Measurements from ENCODE around the gene SH3GL1. TPM values are rescaled to one million over a fixed set of nuclear protein-coding genes. Genes with fewer than 3 reads are reported as not detected.

Gene SH3GL1
- total and polyA plus RNA-seq, 9 of the 15 experiments (the other 6 are each of a cell fraction or from before 2014, with no cell fraction given): 1.7 to 75.3 (median 25.7) TPM

GRCh38 chr19:4361152-4362046, 38.9 kb downstream of the SH3GL1 start (continued):
- TF ChIP-seq ZNF318 (IDR thresholded peaks at IDR 0.05; ENCODE audit: borderline replicate concordance in 1 of 2, low read depth in 1 of 2): no peak
- TF ChIP-seq RHOXF2B (CRISPR knock-in tag; conservative IDR thresholded peaks at IDR 0.05): no peak
- no peak for TF ChIP-seq SRSF7 (optimal IDR thresholded peaks at IDR 0.05; ENCODE audit: low read depth, low read length)
- no peak for TF ChIP-seq ZNF77 (CRISPR knock-in tag; IDR thresholded peaks at IDR 0.05)
- TF ChIP-seq CEBPB (tag; IDR thresholded peaks at IDR 0.05): no peak
- TF ChIP-seq NUFIP1 (IDR thresholded peaks at IDR 0.05; ENCODE audit: partially characterized antibody): no peak
- TF ChIP-seq, protein P1, sequence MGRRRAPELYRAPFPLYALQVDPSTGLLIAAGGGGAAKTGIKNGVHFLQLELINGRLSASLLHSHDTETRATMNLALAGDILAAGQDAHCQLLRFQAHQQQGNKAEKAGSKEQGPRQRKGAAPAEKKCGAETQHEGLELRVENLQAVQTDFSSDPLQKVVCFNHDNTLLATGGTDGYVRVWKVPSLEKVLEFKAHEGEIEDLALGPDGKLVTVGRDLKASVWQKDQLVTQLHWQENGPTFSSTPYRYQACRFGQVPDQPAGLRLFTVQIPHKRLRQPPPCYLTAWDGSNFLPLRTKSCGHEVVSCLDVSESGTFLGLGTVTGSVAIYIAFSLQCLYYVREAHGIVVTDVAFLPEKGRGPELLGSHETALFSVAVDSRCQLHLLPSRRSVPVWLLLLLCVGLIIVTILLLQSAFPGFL (CRISPR knock-in tag; IDR thresholded peaks at IDR 0.05): no peak
- no peak for TF ChIP-seq DPF2 (IDR thresholded peaks at IDR 0.05)
- 0 out of 2 replicates have a peak, but pooled peaks have one; percentile 22 for TF ChIP-seq CBX1 (IDR thresholded peaks at IDR 0.05; ENCODE audit: low read depth)
- no peak for TF ChIP-seq FOS (IDR thresholded peaks at IDR 0.05; ENCODE audit: extremely low read depth, insufficient read length)
- TF ChIP-seq BRD9 (IDR thresholded peaks at IDR 0.05; ENCODE audit: low read depth, partially characterized antibody): no peak
- no peak for TF ChIP-seq SRSF3 (IDR thresholded peaks at IDR 0.05; ENCODE audit: insufficient read depth, low read length)
- TF ChIP-seq NFXL1 (CRISPR knock-in tag; IDR thresholded peaks at IDR 0.05): no peak
- TF ChIP-seq STAT5A (IDR thresholded peaks at IDR 0.05; ENCODE audit: borderline replicate concordance, low read length): no peak
- no peak for TF ChIP-seq ZNF184 (CRISPR knock-in tag; IDR thresholded peaks at IDR 0.05)
- no peak for TF ChIP-seq POLR3A (IDR thresholded peaks at IDR 0.05; ENCODE audit: borderline replicate concordance, extremely low read depth, insufficient read depth, insufficient read length)
- no peak for TF ChIP-seq HNRNPL (IDR thresholded peaks at IDR 0.05; ENCODE audit: low read depth, low read length)
- no peak for TF ChIP-seq TBP (optimal IDR thresholded peaks at IDR 0.05; ENCODE audit: low read depth, low read length)
- TF ChIP-seq FOXA1 (IDR thresholded peaks at IDR 0.05; ENCODE audit: borderline replicate concordance): no peak
- peak; percentile 71 for TF ChIP-seq POLR2G (IDR thresholded peaks at IDR 0.05; ENCODE audit: low read depth, low read length)

Measured in K562 (cell line).